GM21529 (cell line): ENCODE measurements around the gene COL5A1.

Experiments
- ATAC-seq: cut with Tn5 transposase; IDR thresholded peaks from one replicate; pipeline ENCODE4 v1.9.1; 2021; ENCODE audit not compliant: unreplicated experiment

COL5A1 gene

GRCh38 chr9:134625361-134626068, 16.1 kb upstream of the COL5A1 start:
- no peak for ATAC-seq

DNA sequence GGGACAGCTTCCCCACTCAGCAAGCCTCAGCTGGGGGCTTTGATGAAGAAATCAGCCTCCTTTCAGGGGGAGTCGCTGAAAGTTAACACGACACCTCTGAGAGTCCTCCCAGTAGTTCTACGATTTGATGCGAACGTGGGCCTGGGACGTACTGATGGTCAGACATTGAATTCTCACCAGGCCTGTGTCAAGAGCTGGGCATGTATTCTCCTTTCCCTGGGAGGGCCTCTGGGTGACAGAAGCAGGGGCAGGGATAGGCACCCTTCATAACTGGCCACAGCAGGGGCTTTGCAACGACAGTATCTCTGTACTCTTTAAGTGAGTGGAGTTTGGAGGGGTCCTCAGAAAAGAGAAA, 15.6 kb upstream of the COL5A1 start:
- ATAC-seq, result no peak

DNA sequence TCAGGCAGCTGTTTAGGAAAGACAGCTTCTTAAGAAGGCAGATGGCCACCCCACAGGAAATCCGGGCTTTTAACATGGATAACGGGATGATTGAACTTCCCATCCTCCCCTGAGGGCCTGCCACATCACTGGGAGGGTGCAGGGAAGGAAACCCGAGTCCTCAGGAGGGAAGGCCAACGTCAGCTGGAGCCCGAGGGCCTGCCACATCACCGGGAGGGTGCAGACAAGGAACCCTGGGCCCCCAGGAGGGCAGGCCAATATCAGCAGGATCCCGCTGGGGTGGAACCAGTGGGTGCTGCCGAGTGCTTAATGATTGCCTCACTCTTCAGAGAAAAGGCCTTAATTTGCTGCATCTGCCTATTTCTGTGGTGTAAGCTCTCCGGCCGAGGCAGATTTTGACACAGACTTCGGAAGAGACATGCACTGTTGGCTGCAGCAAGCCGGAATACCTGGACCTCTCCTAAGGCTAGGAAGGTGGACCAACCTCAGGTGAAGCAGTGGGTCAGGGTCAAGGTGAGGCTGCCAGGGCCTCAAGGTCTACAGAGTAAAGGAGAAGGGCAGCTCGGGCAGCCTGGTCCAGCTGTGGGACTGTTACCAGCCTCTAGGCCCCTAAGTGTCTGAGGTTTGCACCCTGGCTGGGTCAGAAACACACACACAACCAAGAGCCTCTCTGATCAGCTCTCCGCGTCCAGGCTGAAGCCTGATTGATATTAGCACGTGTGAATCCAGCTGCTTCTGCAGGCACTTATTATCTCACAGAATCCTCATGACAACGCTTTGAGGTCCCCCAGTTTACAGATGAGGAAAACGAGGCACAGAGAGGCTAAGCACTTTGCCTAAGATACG, 14.8 kb upstream of the COL5A1 start:
- no peak for ATAC-seq

- ATAC-seq, result no peak
Observed at GRCh38 chr9:134627417-134628353, 13.9 kb upstream of the COL5A1 start.

GRCh38 chr9:134628354-134628736, 13.3 kb upstream of the COL5A1 start:
- ATAC-seq, result no peak

DNA sequence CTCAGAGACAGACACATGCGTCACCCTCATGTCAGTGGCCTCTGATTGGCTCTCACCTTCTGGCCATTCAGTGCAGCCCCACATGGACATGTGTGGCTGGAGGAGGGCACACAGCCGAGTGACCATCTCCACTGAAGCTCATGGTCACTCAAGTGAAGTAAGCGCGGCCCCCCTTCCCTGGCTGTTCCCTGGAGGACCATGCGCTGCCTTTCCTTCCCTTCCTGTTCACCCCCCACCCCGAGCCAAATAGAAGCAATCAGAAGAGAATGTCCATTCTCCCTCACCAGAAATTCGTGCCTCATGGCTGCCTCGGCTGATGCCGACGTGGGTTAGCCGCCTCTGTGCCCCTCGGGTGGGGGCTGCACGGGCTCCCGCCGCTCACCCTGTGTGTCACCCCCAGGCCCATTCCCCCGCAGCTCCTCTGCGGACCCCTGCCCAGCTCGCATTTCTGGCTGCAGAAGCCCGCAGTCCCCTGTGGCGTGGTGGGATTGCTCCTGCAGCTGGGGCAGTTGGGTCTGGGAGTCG, 12.5 kb upstream of the COL5A1 start:
- ATAC-seq, result no peak

- no peak for ATAC-seq
Observed at GRCh38 chr9:134629586-134630392, 11.8 kb upstream of the COL5A1 start.

GRCh38 chr9:134630393-134630790, 11.2 kb upstream of the COL5A1 start:
- no peak for ATAC-seq

DNA sequence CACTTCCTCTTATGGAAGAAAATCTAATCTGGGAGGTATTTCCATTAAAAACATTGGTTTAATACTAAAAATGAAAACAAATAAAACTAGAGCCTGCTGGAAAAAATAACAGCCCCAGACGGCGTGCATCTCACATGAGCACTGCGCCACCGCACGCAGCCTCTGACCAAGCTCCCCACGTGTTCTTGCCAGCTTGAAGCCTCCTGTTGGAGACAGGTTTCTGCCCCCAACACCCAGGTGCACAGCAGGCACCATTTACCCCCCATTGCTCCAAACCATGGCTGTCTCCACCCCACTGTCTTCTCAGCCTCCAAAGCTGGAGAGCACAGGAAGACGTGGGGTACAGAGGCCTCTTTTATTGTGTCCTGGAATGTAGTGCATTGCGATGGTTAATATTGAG, 10.7 kb upstream of the COL5A1 start:
- no peak for ATAC-seq

GRCh38 chr9:134631881-134632280, 9.7 kb upstream of the COL5A1 start:
- no peak for ATAC-seq

DNA sequence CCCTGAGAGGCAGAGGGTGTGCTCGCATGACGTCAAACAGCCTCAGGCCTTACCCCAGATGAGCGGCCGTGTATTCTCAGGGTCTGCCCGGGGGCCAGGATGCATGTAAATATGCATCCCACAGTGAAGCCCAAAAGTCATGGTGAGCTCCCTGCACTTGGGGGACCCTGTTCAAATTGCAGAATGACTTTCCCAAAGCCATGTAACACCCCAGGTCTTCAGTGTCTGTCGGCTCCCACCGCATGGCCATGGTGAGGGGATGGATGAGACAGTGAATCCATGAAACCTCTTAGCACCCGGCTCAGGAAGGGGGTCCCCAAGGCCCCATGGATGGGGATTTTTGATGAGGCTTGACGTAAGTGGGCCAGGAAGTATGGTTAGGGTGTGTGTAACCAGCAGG, 9.3 kb upstream of the COL5A1 start:
- no peak for ATAC-seq

- no peak for ATAC-seq
Observed at GRCh38 chr9:134633362-134634142, 8.1 kb upstream of the COL5A1 start.

GRCh38 chr9:134634176-134634575, 7.4 kb upstream of the COL5A1 start:
- no peak for ATAC-seq

GRCh38 chr9:134634667-134635230, 6.9 kb upstream of the COL5A1 start:
- ATAC-seq, result no peak

- ATAC-seq, result no peak
Observed at GRCh38 chr9:134635351-134636148, 6.1 kb upstream of the COL5A1 start.

DNA sequence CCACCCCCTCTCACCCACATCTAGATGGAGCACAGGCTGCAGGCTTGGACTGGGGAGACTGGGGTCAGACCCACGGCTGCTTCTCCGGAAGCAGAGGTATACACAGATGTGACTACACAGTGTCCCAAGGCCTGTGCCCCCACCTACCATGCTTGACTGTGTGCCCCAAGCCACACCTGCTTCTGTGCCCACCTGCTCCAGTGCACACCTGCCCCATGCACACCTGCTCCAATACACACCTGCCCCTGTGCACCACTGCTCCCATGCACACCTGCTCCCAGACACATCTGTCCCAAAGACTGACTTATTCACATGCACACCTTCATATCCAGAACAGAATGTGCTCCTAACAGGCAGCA, 5.5 kb upstream of the COL5A1 start:
- no peak for ATAC-seq

DNA sequence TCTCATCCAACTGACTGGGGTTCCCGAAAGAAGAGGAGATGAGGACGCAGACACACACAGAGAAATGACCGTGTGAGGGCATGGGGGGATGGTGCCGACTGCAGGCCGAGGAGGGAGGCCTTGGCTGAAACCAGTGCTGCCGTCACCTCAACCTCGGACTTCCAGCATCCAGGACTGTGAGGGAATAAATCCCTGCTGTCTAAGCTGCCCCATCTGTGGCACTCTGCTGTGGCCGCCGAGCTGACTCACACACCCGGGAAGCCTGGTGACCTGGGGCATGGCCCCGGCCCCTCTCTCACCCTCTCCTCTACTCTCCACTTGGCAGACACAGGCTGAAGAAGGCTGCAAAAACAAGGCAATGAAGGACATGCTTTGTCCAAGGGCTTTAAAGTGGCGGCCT, 4.4 kb upstream of the COL5A1 start:
- no peak for ATAC-seq

GRCh38 chr9:134637696-134638501, 3.7 kb upstream of the COL5A1 start:
- ATAC-seq, result no peak
